Measurements from ENCODE around the gene TOP2B.
A peak's percentile ranks its signal among the peaks of the same experiment; 100 is the strongest.

TOP2B gene, protein sequence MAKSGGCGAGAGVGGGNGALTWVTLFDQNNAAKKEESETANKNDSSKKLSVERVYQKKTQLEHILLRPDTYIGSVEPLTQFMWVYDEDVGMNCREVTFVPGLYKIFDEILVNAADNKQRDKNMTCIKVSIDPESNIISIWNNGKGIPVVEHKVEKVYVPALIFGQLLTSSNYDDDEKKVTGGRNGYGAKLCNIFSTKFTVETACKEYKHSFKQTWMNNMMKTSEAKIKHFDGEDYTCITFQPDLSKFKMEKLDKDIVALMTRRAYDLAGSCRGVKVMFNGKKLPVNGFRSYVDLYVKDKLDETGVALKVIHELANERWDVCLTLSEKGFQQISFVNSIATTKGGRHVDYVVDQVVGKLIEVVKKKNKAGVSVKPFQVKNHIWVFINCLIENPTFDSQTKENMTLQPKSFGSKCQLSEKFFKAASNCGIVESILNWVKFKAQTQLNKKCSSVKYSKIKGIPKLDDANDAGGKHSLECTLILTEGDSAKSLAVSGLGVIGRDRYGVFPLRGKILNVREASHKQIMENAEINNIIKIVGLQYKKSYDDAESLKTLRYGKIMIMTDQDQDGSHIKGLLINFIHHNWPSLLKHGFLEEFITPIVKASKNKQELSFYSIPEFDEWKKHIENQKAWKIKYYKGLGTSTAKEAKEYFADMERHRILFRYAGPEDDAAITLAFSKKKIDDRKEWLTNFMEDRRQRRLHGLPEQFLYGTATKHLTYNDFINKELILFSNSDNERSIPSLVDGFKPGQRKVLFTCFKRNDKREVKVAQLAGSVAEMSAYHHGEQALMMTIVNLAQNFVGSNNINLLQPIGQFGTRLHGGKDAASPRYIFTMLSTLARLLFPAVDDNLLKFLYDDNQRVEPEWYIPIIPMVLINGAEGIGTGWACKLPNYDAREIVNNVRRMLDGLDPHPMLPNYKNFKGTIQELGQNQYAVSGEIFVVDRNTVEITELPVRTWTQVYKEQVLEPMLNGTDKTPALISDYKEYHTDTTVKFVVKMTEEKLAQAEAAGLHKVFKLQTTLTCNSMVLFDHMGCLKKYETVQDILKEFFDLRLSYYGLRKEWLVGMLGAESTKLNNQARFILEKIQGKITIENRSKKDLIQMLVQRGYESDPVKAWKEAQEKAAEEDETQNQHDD (N-terminal part only)

DNA sequence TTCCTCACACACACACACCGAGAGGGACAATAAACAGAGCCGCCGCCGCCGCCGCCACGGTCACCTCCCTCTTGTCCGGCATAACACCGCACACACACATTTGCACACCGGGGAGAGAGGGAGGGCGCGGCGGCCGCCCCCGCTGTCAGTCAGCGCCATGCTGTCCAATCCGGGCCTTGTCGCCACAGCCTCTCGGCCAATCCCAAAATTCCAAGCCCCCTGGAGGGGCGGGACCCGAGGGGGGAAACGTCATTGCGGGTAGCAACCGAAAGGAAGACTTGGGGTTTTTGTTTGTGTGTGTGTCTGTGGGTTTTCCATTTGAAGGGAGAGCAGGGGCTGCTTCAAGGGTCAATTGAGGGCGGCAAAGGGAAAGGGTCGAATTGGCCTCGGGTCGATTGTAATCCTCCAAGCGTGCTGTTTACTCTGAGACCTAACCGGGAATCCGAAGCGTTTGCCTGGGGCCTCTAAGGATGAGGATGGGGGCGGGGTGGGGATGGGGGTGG lies at the start of gene TOP2B:
Gene TOP2B, minus strand, starts transcription at position 96 of the 503 bp plus-strand sequence. CDS start 610 bp downstream, outside the sequence.
- peak; percentile 89 for DNase-seq (ENCODE audit: low read depth)

- no peak for DNase-seq (ENCODE audit: low read depth)
These were observed 48.8 kb upstream of the TOP2B start for GRCh38 chr3:25713341-25713985.

DNA sequence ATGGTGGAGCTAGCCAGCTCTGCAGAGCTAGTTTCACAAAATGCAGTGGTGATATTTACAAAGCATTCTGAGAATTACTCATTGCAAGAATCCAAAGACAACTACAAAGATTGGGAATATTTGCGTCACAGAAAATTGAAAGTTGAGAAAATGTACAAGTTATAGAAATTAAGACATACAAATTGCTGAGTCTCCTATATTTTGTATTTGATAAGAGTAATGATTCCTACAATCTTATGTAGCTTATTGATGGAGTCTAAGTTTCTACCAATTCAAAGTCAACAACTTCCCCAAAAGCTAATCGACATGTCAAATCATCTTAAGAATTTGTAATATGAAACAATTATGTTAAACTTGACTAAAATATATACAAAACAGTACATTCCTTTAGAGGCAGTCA lies 46.4 kb upstream of the TOP2B start:
- no peak for DNase-seq (ENCODE audit: low read depth)

GRCh38 chr3:25708036-25708435 lies 43.3 kb upstream of the TOP2B start:
- DNase-seq (ENCODE audit: low read depth) = no peak

DNA sequence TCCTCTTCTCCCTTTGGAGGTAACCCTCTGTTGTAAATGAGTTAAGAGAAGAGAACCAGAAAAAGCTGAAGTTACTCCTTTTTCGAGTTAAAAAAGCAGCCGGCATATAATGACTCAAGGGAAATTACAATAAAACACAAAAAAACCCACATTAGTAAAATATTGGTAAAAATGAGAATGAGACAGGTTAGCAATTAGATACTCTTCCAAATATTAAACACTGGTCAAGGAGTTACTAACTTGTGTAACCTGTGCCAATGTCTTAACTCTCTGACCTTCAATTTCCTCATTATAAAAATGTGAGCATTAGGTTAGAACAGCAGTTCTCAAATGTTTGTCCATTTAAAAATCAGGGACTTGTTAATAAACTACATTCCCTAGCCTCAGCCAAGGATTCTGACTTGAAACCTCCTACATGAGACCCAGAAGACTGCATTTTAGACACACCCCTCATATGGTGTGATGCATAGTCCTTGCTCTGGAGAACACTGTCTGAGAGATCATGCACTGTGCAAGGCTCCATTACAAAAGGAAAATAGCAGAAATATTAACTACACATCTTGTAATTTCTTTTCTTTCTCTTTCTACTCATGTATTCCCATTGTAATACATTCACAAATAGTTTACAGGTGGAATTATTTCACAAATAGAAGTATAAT lies 42.7 kb upstream of the TOP2B start:
- DNase-seq (ENCODE audit: low read depth) = no peak

DNA sequence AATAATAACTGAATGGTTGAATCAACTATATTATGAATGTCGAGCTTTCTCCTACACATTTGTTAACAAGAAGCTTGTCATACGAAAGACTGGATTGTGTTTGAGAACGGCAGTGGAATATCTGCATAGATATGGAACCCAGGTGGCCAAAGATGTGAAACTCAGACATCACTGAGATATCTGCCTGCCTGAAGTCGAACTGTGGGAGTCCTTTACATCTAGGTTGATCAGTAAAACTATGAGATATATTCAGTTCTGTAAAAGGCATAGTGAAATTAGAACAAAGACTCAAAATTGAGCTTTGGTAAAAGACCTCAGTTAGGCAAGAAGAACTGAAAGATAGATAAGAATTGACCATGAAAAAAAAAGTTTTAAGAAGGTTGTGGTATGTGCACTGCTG lies 41.5 kb upstream of the TOP2B start:
- DNase-seq (ENCODE audit: low read depth) = no peak

DNA sequence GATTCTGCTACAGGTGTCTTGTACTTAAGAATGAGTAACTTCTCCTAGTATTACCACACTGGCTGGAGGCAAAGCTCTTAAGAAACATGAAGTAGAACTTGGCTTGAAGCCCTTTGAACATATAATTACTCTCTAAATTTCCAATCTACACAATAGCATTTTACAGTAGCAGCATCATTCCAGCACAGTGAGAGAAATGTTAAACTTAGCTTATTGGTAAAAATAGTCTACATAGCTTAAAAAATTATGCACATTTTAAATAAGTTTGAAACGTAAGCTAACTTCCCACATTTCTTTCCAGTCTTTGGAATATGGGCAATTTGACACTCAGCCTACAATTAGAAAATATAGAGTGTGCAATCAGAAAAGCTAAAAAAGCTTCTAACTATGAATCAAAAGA lies 32.8 kb upstream of the TOP2B start:
- DNase-seq (ENCODE audit: low read depth) = no peak

DNA sequence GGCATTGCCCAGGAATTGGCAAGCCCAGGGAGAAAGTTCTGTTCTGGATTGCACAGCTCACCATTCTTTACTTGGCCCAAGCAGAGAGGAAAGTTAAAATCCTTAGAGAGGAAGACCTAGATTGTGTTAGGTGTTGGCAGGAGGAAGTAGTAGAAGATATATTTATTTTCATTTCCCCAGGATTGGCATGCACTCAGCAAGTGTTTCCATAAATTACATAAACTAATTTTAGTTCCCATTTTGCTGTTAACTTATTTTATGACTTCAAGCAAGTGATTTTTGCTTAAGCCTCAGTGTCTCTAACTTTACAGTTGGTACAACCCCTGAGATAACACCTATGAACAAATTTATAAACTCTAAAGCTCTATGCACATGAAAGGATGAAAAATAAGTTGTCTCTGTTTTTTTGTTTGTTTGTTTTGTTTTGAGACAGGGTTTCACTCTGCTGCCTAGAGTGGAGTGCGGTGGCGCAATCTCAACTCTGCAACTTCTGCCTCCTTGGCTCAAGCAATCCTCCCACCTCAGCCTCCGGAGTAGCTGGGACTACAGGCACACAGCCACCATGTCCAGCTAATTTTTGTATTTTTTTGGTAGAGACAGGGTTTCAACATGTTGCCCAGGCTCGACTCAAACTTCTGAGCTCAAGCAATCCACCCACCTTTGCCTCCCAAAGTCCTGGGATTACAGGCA lies 31.2 kb upstream of the TOP2B start:
- no peak for DNase-seq (ENCODE audit: low read depth)

DNA sequence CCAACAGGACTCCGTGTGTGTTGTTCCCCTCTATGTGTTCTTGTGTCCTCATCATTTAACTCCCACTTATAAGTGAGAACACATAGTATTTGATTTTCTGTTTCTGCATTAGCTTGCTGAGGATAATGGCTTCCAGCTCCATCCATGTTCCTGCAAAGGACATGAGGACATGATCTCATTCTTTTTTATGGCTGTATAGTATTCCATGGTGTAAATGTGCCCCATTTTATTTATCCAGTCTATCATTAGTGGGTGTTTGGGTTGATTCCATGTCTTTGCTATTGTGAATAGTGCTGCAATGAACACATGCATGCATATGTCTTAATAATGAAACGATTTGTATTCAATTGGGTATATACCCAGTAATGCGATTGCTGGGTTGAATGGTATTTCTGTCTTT lies 28.5 kb upstream of the TOP2B start:
- no peak for DNase-seq (ENCODE audit: low read depth)

DNA sequence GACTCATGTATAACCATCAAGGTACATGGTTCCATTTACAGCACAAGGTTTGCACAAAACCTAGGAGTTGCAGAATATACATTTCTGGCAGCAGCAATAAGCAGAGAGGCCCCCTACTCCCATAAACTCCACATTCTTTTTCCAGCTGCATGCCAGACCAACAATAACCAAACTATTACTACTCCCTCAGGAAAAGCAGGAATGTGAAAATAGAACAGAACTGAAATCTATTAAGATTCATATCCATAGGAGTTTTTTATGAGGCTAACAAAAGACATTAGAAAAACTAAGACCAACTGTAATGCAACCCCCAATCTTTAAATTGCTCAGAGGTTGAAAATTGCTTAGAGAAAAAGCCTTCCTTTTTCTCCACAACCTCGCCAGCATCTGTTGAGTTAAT lies 27.6 kb upstream of the TOP2B start:
- DNase-seq (ENCODE audit: low read depth) = no peak

DNA sequence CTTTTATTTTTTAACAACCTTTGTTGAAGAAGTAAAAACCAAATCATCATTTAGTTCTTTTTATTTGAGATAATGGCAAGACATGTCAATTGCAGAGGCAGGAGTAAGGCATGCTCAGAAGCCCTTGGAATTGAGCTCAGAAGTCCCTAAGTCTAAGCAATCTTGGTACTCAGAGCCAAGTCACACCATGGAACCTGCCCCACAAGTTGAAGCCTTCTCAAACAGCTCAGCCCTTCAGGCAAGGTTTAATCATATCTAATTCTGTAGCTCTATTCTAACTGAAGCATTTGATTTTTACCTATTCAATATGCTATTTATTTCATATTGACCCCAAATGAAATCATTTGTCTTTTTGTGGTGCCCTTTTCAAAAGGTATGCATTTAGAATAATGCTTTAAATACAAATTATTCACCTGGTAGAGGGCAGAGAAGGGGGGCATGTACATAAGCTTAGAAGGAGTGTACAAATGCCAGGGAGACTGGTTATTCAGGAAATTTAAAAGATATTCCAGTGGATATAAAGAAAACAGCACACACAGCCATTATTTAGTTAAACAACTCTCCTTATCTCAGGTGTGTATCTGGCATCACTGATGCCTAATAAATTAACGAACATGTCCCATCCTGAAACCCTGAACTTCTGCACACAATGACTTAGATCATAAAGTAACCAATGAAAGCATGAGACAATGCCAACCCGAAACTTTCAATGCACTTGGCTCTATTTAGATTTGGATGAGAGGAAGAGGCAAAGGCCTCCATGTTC lies 26.2 kb upstream of the TOP2B start:
- DNase-seq (ENCODE audit: low read depth) = no peak

- DNase-seq (ENCODE audit: low read depth) = no peak
These were observed 24.5 kb upstream of the TOP2B start for GRCh38 chr3:25689226-25689625.

DNA sequence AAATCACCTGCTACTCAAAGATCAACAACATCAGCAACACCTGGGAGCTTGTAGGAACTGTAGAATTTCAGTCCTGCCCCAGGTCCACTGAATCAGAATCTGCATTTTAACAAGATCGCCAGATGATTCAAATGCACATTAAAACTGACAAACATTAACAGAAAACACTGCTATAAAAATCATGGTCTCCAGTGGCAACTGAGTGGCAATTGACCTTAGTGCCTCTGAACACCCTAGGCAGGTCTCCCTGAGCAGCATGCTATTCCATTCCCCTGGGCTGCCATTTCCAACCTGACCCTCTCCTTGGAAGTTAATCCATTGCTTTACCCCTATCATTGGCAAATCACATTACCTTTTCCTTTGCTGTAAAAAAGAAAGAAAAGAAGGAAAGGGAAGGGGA lies 23.0 kb upstream of the TOP2B start:
- DNase-seq (ENCODE audit: low read depth) = no peak

DNA sequence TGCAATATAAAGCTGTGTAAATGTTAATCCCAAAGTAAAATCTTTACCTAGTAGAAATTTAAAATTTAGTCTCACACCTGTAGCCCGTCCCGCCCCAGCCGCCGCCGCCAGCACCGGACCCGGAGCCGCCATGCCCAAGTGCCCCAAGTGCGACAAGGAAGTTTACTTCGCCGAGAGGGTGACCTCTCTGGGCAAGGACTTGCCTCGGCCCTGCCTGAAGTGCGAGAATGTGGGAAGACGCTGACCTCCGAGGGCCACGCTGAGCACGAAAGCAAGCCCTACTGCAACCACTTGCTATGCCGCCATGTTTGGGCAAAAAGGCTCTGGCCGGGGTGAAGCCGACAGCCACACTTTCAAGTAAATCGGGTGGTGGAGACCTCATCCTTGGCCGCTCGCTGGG lies 22.1 kb upstream of the TOP2B start:
- no peak for DNase-seq (ENCODE audit: low read depth)

DNA sequence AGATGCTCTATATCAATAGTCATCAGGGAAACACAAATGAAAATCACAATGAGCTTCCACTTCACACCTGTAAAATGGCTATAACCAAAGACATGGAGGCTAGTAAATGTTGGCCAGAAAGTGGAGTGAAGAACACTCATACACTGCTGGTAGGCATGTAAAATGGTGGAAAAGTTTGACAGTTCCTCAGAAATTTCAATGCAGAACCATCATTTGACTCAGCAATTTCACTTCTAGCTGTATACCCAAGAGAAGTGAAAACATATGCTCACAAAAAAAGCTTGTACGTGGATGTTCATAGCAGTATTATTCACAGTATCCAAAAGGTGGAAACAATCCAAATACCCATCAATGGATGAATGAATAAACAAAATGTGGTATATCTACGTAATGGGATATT lies 19.2 kb upstream of the TOP2B start:
- DNase-seq (ENCODE audit: low read depth) = no peak

- no peak for DNase-seq (ENCODE audit: low read depth)
These were observed 18.7 kb upstream of the TOP2B start for GRCh38 chr3:25683410-25683809.

DNA sequence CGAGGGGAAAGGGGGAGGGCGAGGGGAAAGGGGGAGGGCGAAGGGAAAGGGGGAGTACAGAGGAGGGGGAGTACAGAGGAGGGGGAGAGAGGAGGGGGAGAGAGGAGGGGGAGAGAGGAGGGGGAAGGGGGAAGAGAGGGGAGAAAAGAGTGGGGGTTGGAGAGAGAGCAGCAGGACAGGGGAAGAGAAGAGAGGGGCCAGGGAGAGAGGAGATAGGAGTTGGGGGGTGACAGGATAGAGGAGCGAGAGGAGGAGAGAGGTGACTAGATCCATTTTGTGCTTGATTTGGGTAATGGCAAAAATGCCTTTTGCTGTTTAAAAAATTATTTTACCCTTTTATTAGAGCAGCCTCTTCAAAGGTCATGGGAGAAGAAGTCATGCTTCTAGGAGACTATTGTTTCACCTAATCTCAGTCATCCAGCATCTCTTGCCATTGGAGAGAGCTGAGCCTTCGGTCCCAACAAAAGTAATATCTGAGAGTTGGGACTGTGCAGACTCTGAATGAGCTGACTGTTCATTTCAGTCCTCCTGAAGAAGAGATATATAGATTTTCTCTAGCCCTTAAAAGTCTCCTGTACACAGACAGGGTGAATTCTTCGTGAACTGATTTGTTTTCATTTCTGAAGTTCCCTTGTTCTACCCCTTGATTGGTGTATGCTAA lies 15.1 kb upstream of the TOP2B start:
- DNase-seq (ENCODE audit: low read depth) = no peak

GRCh38 chr3:25679166-25679565 lies 14.5 kb upstream of the TOP2B start:
- no peak for DNase-seq (ENCODE audit: low read depth)

DNA sequence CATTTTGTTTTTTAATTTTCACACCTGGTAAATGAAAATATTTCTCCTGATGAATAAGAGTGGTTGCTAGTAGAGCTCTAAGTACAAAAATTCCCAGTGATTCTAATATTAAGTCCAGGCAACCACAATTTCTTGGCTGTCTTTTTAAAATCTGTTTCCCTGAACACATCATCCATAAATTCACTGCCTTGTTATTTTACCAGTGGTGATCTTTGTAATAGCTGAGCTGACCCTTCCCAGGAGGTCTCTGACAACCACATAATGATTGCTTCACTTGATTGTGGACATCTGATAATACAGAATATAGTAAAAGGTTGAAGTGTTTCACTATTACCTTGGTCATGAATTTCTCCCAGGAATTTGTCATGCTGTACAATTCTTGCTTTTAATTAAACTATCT lies 13.9 kb upstream of the TOP2B start:
- no peak for DNase-seq (ENCODE audit: low read depth)

DNA sequence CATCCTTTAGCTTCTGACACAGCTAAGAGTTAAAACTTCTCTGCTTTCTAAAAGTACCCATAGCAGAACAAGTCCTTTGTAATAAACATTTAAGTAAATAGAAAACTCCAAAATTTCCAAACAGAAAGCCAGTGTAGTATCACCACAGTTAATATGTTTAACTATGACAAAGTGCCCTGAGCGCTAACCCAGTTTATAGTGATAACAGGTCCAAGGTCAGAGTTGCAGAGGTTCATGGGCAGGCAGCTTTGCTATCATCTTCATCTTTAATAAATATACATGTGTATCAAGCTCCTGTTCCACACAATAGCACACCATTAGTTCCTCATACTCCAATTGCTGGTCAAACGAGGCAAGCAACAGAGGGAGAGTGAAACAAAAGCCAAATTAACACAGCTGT lies 12.4 kb upstream of the TOP2B start:
- no peak for DNase-seq (ENCODE audit: low read depth)
